ENCODE measurements around the gene PTTG1IP. TPM values are rescaled to one million over a fixed set of nuclear protein-coding genes. Genes with fewer than 3 reads are reported as not detected.
A peak's percentile ranks its signal among the peaks of the same experiment; 100 is the strongest.

Gene PTTG1IP
- total and polyA plus RNA-seq, 2 donors (not counting 1 experiment from before 2014, with no cell fraction given): 229 to 240 TPM

DNA sequence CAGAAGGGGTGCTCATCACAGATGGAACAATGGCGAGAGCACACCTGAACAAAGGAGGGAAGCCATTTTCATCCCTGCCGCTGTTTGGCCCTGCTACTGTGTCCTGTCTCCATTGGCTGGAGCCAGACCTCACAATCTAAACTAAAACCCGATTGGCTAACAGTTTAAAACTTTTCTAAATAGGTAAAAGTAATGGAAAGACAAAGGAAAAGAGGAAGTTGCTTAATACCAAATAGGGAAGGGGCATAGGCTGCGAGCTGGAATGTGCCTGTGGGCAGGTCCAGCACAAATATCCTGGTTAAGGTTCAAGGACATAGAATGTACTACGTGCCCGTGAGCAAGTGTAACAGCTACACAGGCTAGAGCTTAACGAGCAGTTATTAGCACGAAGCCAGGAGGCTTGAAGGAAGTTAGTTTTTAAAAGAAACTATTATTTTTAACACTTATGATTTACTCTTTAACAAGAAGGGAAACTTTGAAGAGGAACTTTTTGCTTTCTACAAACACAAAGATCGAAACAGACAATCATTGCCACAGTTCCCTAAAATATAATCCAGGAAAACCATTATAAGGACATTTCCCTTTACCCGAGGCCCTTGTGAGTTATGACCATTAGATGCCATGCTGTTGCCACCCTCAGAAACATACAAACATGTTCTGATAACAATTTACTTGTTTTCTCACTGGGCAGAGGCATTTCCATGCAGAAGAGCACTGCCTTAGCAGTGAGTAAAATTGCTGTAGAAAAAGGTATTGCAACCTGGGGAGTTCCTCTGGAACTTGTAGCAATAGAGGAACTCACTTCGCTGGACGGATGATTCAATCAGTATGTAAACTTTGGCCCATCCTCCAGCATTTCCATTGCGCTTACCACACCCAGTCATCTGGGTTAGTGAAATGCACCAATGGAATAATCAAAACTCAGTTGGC lies 4.8 kb upstream of the PTTG1IP start:
- H3K9ac ChIP-seq (ENCODE audit: insufficient read depth, low read length): no peak overlapping the region
- DNase-seq (ENCODE audit: low read depth in 2 of 2): peak in 1 of 2 donors; percentile 54
- no peak for TF ChIP-seq CTCF (conservative IDR thresholded peaks at IDR 0.05 in 1 of 2, IDR thresholded peaks at IDR 0.05 in 1 of 2; ENCODE audit: low read depth in 1 of 2, low read length in 2 of 2)
- TF ChIP-seq EZH2 (IDR thresholded peaks at IDR 0.05; ENCODE audit: low read length, missing control alignments): no peak
- H3K36me3 ChIP-seq (ENCODE audit: control insufficient read depth, insufficient read depth, low read length): no peaks in the 10 kb centered on the region
- H3K27me3 ChIP-seq (ENCODE audit: control insufficient read depth, insufficient read depth, low read length): peaks cover 2% of the 10 kb centered on the region
- peaks cover 3% of the 10 kb centered on the region for H3K4me1 ChIP-seq (ENCODE audit: control insufficient read depth, extremely low read depth, insufficient read depth, low read length)
- no peaks in the 10 kb centered on the region for H3K9me3 ChIP-seq (ENCODE audit: control insufficient read depth, insufficient read depth, low read depth, low read length)
- H3K4me3 ChIP-seq (replicated peaks in 1 of 4; ENCODE audit: control extremely low read depth in 1 of 4, insufficient read depth in 1 of 4, low read depth in 3 of 4, low read length in 4 of 4): no peak overlapping the region
- H2AFZ ChIP-seq (ENCODE audit: low read length): no peak overlapping the region
- H3K4me2 ChIP-seq (ENCODE audit: extremely low read depth, insufficient read depth, low read length): no peak overlapping the region
- H4K20me1 ChIP-seq (ENCODE audit: control insufficient read depth, extremely low read depth, insufficient read depth, low read length): no peaks in the 10 kb centered on the region
- no peak overlapping the region for H3K27ac ChIP-seq (ENCODE audit: insufficient read depth, low read length)
- H3K79me2 ChIP-seq (ENCODE audit: control insufficient read depth, insufficient read depth, low read length): peaks cover 2% of the 10 kb centered on the region

- Histone ChIP-seq H2AFZ (ENCODE audit: low read length) (no peak overlapping the region), H3K9me3 (ENCODE audit: control insufficient read depth, insufficient read depth, low read depth, low read length) (no peaks in the 10 kb centered on the region), H3K27ac (ENCODE audit: insufficient read depth, low read length) (no peak overlapping the region), H3K79me2 (ENCODE audit: control insufficient read depth, insufficient read depth, low read length) (peaks cover 14% of the 10 kb centered on the region), H4K20me1 (ENCODE audit: control insufficient read depth, extremely low read depth, insufficient read depth, low read length) (no peaks in the 10 kb centered on the region), H3K27me3 (ENCODE audit: control insufficient read depth, insufficient read depth, low read length) (no peaks in the 10 kb centered on the region), H3K4me3 (replicated peaks in 1 of 4; ENCODE audit: control extremely low read depth in 1 of 4, insufficient read depth in 1 of 4, low read depth in 3 of 4, low read length in 4 of 4) (no peak overlapping the region), H3K4me1 (ENCODE audit: control insufficient read depth, extremely low read depth, insufficient read depth, low read length) (peaks cover 3% of the 10 kb centered on the region), H3K4me2 (ENCODE audit: extremely low read depth, insufficient read depth, low read length) (no peak overlapping the region), H3K36me3 (ENCODE audit: control insufficient read depth, insufficient read depth, low read length) (no peaks in the 10 kb centered on the region), H3K9ac (ENCODE audit: insufficient read depth, low read length) (no peak overlapping the region)
- no peak for TF ChIP-seq EZH2 (IDR thresholded peaks at IDR 0.05; ENCODE audit: low read length, missing control alignments)
- TF ChIP-seq CTCF (conservative IDR thresholded peaks at IDR 0.05 in 1 of 2, IDR thresholded peaks at IDR 0.05 in 1 of 2; ENCODE audit: low read depth in 1 of 2, low read length in 2 of 2): no peak
- DNase-seq (ENCODE audit: low read depth in 2 of 2): no peak
These were observed 3.5 kb upstream of the PTTG1IP start for GRCh38 chr21:44876849-44877575.

- no peaks in the 10 kb centered on the region for H3K36me3 ChIP-seq (ENCODE audit: control insufficient read depth, insufficient read depth, low read length)
- H2AFZ ChIP-seq (ENCODE audit: low read length): peak overlapping the region; percentile 15
- TF ChIP-seq CTCF (conservative IDR thresholded peaks at IDR 0.05 in 1 of 2, IDR thresholded peaks at IDR 0.05 in 1 of 2; ENCODE audit: low read depth in 1 of 2, low read length in 2 of 2): no peak
- TF ChIP-seq EZH2 (IDR thresholded peaks at IDR 0.05; ENCODE audit: low read length, missing control alignments): no peak
- peak overlapping the region; percentile 91 for H3K4me2 ChIP-seq (ENCODE audit: extremely low read depth, insufficient read depth, low read length)
- no peaks in the 10 kb centered on the region for H4K20me1 ChIP-seq (ENCODE audit: control insufficient read depth, extremely low read depth, insufficient read depth, low read length)
- H3K27ac ChIP-seq (ENCODE audit: insufficient read depth, low read length): no peak overlapping the region
- H3K27me3 ChIP-seq (ENCODE audit: control insufficient read depth, insufficient read depth, low read length): no peaks in the 10 kb centered on the region
- H3K9me3 ChIP-seq (ENCODE audit: control insufficient read depth, insufficient read depth, low read depth, low read length): no peaks in the 10 kb centered on the region
- peak; percentile 43 to 69 for DNase-seq (ENCODE audit: low read depth in 2 of 2)
- H3K79me2 ChIP-seq (ENCODE audit: control insufficient read depth, insufficient read depth, low read length): peaks cover 29% of the 10 kb centered on the region
- H3K9ac ChIP-seq (ENCODE audit: insufficient read depth, low read length): no peak overlapping the region
- H3K4me1 ChIP-seq (ENCODE audit: control insufficient read depth, extremely low read depth, insufficient read depth, low read length): peaks cover 15% of the 10 kb centered on the region
- peak overlapping the region in 2 of 4 experiments; percentile 35 to 90 for H3K4me3 ChIP-seq (replicated peaks in 1 of 4; ENCODE audit: control extremely low read depth in 1 of 4, insufficient read depth in 1 of 4, low read depth in 3 of 4, low read length in 4 of 4)
These were observed 1.8 kb upstream of the PTTG1IP start for GRCh38 chr21:44875316-44875700.
